Right renal pelvis (tissue), 4 donors: ENCODE results near the gene COPA. TPM values are rescaled to one million over a fixed set of nuclear protein-coding genes. Genes with fewer than 3 reads are reported as not detected.
A peak's percentile ranks its signal among the peaks of the same experiment; 100 is the strongest.

Source experiments
- DNase-seq, 4 donors: peaks; one replicate each; pipeline ENCODE4 v3.0.0-alpha.2; 2013; ENCODE audit warnings: low read depth in 4 of 4, low spot score in 3 of 4, missing footprints in 1 of 4
- polyA plus RNA-seq, 4 donors: library from polyadenylated mRNA; unstranded; fragments of 120-200 nt; gene quantifications; one replicate each; pipeline ENCODE4 v1.2.1, GENCODE V29; 2013; ENCODE audit not compliant: insufficient read length in 4 of 4

The COPA gene
- polyA plus RNA-seq, 4 donors = 145 to 157 (median 153) TPM

DNA sequence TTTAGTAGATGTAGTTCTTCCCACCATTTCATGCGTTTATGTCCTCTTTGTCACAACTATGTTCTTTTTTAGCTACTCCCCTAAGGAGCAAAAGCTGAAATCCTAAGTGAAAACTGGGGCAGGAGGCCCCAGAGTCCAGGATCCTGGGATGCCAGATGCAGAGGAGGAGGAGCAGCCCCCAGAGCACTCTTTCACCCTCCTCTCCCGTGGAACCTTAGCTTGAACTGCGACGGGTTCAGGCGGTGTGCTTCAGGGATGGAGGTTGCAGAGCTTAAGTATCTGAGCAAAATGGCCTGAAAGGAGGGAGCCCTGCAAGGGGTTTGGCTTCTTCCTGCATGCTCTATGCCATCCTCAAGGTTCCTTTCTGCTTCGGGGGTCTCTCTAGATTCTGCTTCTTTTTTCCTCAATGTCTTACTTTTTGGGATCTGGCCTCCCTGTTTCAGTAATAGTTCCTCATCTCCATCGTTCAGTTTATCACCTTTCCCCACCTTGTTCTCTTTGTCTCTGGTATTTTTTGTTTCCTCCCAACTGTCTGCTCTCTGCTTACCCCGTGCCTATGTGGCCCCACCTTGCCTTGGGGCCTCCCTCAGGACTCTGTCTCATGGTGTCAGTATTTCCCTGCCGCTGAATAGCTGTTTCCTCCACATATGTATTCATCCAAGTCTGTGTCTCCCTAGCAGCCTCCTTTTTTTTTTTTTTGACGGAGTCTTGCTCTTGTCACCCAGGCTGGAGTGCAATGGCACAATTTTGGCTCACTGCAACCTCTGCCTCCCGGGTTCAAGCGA is 21.1 kb upstream of the COPA start:
- no peak for DNase-seq

- no peak for DNase-seq
Observed at GRCh38 chr1:160363010-160363409, 20.0 kb upstream of the COPA start.

DNA sequence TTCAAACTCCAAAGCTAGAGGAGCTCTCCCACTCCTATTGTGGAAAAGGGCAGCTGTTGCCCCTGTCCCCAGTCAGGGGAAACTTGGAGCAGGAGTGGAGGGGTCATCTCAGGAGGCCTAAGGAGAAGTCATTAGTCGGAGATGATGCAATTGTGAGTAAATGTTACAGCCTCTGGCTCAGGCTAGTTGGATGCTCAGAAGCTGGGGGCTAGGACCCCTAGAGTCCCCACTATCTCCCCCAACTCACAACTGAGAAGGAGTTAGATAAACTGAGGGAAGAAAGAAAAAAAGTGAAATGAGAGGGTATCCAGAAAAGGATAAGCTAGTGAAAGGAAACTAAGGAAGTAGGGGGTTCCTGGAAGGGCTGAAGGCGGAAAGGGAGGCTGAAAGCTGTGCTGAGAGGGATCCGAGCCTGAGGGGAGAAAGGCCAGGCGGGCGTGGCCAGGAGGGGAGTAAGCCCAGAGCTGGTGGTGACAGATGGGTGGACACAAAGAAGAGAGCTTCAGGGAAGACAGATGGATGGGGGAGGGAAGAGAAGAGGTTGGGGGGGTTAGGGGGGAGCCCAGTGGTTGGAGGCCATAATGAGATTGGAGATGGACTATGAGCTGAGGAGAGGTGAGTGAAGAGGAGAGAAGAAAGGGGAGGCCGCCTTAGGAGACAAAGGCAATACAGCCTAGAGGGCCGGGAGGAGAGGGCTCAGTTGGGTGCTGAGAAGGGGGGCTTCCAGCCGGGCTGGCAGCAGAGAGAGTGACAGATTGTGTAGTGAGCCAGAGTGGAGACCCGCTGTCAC is 19.3 kb upstream of the COPA start:
- no peak for DNase-seq

DNA sequence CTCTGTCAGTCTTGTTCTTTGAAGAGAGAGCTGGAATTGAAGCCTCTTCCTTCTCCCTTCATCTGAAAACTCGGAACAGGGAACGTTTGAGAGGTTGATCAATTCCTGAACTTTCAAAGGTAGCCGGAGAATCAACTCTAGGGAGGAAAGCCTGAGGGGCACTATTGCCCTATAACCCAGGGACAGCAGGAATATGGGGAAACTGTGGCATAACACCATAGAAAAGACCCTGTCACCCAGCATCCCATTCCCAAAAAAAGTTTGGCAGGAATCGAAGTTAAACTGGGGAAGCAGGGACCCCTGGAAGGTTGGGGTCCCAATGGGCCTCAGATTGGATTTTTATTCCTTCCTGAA is 18.7 kb upstream of the COPA start:
- no peak for DNase-seq

DNA sequence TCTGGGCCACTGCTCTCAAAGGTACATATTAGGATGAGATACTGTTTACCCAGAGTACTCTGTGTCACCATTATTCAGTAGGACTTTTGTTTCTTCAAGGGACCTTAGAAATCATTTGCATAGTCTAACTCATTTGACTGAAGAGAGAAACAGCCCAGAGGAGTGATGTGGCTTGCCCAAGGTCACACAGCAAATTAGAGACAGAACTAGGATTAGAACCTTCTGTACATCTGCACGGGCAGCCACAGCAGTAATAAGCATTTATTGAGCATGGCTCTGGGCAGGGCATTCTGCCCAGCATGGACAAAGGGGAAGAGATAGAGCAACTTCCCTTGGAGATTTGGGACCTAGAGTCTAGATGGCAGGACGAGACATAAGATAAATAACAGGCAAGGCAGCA is 18.1 kb upstream of the COPA start:
- DNase-seq = no peak

GRCh38 chr1:160360227-160360695 is 17.2 kb upstream of the COPA start:
- no peak for DNase-seq

GRCh38 chr1:160359559-160360226 is 16.6 kb upstream of the COPA start:
- DNase-seq = no peak

DNA sequence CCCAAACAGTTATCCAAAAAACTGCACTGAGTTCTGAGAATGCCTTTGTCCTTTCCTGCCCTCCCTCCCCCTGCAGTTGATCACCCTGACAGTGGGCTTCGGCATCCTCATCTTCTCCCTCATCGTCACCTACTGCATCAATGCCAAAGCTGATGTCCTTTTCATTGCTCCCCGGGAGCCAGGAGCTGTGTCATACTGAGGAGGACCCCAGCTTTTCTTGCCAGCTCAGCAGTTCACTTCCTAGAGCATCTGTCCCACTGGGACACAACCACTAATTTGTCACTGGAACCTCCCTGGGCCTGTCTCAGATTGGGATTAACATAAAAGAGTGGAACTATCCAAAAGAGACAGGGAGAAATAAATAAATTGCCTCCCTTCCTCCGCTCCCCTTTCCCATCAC is 15.0 kb upstream of the COPA start:
- DNase-seq = no peak

DNA sequence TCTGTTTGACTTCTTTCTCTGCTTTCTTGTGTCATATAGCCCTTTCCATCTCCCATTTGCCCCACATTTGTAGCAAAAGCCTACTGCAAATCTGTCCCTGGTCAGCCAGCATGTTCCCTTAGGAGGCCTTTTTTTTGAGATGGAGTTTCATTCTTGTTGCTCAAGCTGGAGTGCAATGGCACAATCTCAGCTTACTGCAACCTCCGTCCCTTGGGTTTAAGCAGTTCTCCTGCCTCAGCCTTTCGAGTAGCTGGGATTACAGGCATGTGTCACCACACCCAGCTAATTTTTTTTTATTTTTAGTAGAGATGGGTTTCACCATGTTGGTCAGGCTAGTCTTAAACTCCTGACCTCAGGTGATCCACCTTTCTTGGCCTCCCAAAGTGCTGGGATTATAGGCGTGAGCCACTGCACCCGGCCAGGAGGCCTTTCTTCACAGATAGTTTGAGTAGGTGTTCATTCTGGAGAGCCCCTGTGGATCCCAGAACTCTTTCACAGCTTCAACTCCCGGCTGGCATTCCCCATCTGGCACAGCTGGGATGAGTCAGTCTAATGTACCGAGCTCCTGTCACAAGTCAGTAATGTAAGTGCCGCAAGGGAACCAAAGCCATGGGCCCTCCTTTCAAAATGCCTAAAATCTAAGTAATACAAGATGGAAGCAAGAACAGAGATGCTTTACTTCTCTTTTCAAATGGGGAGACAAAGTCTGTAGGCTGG is 14.4 kb upstream of the COPA start:
- DNase-seq = no peak

GRCh38 chr1:160354388-160354985 is 11.4 kb upstream of the COPA start:
- no peak for DNase-seq

DNA sequence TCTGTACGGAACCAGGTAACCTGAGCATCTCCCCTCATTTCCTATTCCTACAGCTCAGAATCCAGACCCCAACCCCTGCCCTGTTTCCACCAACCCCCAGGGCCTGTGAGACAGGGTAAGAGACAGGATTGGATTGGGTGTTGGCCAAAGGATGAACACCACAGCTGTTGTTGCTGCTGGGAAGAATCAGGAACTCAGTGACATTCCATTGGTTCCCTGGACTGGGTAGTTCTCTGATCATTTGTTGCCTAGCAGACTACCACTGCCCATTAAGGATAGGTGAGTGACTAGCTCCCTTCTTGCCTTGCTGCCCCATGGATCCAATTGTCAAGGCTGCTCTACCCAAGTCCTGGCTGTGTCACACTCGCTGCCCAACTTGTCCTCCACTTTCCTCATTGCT is 10.2 kb upstream of the COPA start:
- no peak for DNase-seq

DNA sequence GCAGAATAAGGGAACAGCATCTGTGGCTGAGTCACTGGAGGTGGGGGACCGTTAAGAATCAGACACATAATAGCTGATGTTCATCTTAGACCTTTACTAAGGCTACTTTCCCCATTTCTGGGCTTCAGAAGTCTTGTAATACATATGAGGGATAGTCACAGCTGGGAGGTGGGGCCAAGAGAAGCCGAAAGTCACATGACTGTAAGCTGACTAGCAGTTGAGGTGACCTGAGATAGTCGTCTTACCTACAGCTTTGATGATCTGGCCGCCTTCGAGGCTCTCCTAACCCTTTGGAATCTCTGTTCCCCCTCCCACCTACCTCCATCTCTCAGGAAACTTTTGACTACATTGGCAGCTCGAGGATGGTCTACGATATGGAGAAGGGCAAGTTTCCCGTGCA is 9.5 kb upstream of the COPA start:
- no peak for DNase-seq

- DNase-seq = no peak
Observed at GRCh38 chr1:160351629-160352028, 8.6 kb upstream of the COPA start.

DNA sequence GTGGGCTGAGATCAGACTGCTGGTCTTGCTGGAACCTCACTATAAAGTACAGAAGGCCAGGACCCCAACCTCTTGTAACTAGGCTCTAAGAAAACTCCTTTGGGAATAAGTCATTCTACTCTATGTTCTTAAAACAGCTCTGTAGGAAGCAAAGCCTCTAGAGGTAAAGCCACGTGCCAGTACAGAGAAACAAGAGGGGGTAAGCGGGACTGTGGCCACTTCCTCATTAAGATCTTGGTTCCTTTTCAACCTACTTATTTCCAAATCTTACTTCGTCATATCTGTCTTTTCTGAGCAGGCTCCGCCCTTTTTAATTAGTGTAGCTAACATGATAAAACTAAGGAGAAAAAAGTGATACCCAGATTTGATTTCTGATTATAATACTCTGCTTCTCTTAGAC is 3.9 kb upstream of the COPA start:
- no peak for DNase-seq

DNA sequence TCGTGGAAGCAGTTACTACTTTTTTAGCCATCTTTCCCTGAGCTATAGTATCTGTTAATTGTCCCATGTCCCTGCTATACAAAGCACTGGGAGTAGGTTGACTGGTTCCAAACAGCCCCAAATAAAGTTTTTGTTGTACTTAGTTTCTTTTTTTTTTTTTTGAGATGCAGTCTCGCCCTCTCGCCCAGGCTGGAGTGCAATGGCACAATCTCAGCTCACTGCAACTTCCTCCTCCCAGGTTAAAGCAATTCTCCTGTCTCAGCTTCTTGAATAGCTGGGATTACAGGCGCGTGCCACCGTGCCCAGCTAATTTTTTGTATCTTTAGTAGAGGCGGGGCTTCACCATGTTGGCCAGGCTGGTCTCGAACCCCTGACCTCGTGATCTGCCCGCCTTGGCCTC is 3.4 kb upstream of the COPA start:
- no peak for DNase-seq

DNA sequence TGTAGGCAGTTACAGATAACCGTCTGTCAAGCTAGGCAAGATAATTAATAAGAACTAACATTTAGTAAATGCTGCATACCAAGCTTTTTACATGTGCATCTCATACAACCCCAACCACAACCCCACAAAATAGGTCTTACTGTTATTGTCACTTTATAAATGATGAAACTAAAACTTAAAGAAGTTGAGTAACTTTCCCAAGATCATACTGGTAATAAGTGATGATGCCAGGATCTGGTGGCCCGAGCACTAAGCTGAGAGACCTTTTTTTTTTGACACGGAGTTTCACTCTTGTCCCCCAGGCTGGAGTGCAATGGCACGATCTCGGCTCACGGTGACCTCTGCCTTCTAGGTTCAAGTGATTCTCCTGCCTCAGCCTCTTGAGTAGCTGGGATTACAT is 1.9 kb upstream of the COPA start:
- no peak for DNase-seq

DNA sequence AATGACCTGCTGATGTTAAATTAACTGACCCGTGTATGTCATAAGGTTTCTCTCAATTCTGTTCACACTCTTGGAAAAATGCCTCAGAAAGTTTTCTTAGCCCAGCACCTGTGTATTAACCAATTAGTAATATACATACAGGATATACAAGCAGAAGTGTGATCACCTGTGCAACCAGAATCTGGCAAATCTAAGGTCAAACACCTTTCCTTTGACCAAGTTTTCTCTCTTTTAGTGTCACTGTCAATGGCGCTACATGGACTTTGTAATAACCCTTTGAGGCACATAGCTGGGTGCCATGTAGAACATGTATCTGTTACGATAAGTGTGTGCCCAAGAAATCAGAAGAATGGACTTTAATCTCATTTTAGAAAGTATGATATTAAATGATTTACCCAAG is 1.2 kb upstream of the COPA start:
- no peak for DNase-seq

DNA sequence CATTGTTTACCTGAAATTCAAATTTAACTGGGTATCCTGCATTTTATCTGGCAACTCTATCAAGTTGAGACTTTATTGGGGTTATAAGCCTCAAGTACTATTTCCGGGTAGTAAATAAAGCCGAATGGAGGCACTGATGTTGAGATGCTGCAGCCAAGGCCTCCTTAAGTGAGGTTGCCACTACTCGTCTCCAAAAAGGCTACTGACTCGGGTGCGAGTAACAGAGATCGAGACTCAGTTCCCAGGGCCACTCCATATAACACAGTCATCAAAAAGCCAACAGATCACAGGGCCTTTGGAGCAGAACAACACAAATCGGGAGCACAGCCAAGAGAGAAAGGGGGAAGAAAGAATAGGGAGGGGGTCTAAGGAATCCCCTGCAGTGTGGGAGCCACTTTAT is 524 bp downstream of the COPA start:
- peak in 2 of 4 donors; percentile 7 to 32 for DNase-seq

GRCh38 chr1:160340866-160341265 is 2.2 kb downstream of the COPA start:
- DNase-seq = no peak

- DNase-seq = no peak
Observed at GRCh38 chr1:160340146-160340545, 2.9 kb downstream of the COPA start.

DNA sequence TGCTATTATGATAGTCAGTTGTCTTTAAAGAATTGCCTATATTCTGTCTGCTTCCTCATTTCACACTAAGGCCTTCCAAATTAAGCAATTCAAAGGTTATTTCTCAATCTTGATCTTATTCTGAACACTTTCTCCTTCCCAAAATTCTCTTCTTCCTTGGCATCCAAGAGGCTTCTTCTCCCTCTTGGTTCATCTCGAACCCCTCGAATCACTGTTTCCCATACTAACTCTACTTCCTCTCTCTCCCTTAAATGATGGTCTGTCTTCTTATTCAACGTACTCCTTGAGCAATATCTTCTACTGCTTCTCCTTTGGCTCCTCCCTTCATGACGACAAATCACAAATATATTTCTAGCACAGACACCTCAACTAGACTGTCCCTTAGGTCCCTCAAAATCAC is 4.5 kb downstream of the COPA start:
- no peak for DNase-seq
